GM20000 (cell line): Measurements from ENCODE around the gene DDI2.
A peak's percentile ranks its signal among the peaks of the same experiment; 100 is the strongest.

Source experiments
- DNase-seq: peaks from one replicate; pipeline ENCODE4 v3.0.0; 2012; ENCODE audit warnings: low spot score
- TF ChIP-seq, protein P1 (sequence below): IDR thresholded peaks from 2 replicates; pipeline ENCODE4 v1.5.1; 2012; ENCODE audit warnings: mild to moderate bottlenecking, control low read depth; ENCODE audit errors: extremely low read depth, missing control alignments

DDI2 gene

DNA sequence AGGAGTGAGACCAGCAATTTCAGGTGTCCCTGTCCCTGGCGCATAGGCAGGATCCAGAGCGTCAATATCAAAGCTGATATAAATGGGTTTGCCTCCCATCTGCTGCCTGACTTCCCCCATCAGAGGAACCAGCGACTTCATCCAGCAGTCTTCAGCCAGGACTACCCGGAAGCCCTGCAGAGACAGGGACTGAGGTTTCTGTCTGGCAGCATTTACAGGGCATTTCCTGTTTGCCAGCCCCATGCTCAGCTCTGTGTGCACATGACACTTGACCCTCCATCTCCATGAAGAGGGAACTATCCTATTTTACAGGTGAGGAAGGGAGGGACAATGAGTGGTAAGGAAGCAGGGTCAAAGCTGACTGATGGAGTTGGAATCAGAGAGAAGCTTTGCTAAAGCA, 39.6 kb upstream of the DDI2 start:
- DNase-seq: no peak
- TF ChIP-seq, protein P1, sequence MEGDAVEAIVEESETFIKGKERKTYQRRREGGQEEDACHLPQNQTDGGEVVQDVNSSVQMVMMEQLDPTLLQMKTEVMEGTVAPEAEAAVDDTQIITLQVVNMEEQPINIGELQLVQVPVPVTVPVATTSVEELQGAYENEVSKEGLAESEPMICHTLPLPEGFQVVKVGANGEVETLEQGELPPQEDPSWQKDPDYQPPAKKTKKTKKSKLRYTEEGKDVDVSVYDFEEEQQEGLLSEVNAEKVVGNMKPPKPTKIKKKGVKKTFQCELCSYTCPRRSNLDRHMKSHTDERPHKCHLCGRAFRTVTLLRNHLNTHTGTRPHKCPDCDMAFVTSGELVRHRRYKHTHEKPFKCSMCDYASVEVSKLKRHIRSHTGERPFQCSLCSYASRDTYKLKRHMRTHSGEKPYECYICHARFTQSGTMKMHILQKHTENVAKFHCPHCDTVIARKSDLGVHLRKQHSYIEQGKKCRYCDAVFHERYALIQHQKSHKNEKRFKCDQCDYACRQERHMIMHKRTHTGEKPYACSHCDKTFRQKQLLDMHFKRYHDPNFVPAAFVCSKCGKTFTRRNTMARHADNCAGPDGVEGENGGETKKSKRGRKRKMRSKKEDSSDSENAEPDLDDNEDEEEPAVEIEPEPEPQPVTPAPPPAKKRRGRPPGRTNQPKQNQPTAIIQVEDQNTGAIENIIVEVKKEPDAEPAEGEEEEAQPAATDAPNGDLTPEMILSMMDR: no peak

DNA sequence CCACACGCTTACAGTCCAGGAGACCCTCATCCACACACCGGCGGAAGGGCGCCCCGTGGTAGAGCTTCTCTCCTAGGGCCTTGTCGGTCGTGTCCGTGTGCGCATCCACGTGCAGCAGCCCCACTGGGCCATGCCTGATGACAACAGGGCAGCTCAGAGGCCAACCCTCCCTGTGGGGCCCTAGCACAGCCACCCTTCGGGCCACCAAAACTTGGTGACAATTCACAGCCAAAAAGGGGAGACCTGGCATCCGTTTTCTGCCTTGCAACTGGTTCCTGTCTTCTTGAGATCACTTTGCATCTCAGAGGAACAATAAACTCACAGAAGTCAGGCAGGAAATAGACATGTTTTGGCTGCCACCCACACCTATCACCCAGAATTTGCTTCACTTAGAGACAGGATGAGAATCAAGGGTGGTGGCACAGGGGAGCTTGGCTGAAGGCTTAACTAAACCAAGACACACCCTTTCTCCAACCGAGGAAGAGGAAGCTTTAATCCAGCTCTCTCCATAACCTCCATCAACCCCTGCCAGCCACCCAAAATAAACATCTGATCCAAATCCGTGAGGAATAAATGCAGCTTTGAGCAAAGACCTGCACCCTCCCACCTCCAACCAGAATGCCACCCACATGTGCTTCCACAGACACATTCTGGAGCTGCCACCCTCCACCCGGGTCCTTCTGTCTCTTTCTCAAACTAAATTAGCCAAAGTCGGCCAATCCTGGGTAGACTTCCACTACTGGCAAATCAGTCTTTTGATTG, 38.2 kb upstream of the DDI2 start:
- peak; percentile 45 for DNase-seq
- TF ChIP-seq, protein P1: no peak

DNA sequence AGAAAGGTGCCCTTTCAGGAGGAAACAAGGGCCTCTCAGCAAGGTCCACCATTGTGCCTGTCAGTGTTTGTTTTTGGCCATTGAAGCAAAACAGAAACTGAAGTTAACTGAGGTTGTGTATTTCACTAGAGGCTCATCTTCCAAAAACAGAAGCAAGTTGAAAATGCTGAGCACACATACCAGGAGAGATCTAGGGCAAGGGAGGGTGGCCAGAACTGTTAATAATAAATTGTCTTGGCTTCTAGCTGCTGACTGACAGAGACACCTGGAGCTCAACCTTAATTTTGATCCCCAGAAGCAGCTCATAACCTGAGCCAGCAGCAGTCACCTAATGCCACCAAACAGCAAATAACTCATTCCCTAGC, 37.6 kb upstream of the DDI2 start:
- TF ChIP-seq, protein P1: no peak
- peak; percentile 63 for DNase-seq

DNA sequence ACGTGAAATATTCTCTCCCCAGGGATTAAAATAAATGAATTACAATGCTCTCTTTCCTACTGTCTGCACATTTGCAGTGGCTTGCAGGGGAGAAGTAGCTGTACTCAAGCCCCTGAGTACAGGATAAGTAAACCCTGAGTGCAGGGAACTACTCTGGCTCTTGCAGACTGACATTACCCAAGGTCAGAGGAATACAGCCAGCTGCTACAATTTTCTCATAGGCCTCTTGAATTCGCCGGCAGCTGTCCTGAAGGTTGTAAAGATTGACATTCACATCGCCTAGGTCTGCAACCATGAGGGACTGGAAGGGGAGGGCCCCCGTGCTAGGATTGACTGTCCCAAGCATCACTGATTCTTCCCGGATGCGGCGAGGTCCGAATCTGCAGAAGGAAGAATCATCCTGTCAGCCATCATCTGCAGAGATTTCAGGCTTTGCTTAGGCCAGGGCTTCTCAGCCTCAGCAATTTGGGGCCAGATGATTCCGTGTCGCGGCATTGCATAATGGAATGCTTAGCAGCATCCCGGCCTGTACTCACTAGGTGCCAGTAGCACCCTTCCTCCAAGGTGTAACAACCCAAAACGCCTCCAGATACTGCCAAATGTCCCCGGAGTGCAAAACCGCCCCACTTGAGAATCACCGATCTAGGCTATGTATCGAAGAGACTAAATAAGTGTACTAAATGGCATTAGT, 34.1 kb upstream of the DDI2 start:
- TF ChIP-seq, protein P1: no peak
- DNase-seq: no peak

DNA sequence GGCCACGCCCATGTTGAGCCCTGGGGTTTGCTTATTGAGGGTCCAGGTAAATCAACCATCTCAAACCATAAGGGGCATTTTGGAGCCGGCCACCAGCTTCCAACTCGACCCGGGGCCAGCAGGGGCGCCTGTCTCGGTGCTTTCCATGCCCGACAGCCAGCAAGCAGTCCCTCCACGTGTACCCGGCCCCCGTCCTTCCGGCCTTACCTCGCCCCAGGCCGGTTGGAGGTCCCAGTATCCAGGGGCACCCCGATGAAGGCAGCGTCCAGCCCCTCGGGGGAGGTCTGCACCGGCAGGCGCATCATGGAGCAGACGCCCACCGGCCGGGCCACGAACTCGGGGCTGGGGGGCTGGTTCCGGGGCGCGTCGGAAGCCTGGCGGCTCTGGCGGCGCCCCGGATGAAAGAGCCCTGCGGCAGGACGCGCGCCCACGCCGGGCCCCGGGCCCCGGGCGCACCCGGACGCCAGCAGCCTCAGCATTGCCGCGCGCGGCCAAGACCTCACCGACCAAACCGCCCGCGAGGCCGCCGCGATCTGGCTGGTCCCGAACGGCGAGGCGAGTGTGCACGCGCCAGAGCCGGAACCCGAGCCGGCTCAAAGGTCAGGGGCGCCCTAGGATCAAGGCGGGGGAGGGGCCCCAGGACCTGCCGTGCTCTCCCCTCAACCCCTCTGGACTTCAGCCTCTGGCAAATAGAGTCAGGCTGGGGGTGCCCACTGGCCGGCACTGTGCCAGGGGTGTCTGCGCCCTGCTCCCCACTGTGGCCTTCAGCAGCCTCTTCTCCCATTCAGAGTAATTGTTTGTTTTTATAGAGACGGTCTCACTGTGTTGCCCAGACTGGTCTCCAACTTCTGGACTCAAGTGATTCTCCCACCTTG, 32.5 kb upstream of the DDI2 start, which contains the start of gene AGMAT:
AGMAT (minus strand) TSS at position 563 of the 875 bp plus-strand sequence; CDS start at position 479, 84 bp downstream.
- TF ChIP-seq, protein P1: no peak
- peak; percentile 87 for DNase-seq

DNA sequence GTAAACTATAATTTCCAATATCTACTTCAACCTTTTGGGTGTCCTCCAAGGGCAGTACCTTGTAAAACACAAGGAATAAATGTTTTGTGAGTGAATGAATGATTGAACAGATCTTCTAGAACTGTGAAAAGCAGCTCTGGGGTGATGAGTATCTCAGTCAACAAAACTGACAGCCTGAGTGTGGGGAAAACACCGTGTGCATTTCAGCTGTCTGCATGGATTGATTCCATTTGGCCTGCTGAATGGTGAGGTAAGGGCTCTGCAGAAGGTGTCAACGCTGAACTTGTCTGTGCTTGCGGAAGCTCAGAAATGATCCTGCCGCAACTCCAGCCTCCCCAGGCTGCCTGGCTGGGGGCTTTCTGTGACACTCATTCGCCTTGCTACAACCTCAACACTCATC, 25.0 kb upstream of the DDI2 start:
- TF ChIP-seq, protein P1: no peak

More for the DNA sequence above, 25.0 kb upstream of the DDI2 start:
- no peak for DNase-seq
